ENCODE data around the gene TMEM62. TPM values are rescaled to one million over a fixed set of nuclear protein-coding genes. Genes with fewer than 3 reads are reported as not detected.

Gene TMEM62
- 10 to 100 TPM; 17.2 to 27.8 (median 25.2) TPM for polyA plus RNA-seq (ENCODE audit: low read depth in 6 of 6)

DNA sequence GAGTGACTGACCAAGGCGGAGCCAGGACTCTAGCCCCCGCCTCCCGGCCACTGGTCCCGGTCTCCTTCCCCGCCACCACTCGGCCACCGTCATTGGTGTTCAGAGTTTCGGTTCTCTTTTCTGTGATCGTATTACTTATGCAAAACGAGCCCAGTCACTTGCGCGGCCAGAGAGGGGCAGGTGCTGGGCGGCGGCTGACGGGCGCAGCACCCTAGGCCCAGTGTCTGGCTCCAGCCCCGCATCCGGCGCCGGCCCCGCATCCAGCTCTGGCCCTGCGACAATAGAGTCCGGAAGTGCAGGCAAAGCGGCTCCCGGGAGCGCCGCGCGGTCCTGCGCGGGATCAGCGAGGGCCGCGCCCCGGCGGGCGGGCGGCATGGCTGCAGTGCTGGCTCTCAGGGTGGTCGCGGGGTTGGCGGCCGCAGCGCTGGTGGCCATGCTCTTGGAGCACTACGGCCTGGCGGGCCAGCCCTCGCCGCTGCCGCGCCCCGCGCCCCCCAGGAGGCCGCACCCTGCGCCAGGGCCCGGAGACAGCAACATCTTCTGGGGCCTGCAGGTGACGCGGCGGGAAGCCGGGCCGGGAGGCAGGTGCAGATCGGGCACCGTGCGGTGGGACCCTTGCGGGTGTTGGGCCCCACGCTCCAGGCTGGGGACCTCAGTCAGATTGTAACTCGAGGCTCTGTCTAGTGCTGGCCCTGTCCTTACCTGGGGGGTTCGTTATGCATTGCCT, at the start of gene TMEM62:
Gene TMEM62 (plus strand): TSS at position 157 of the 727 bp plus-strand sequence. CDS start 217 bp downstream, at position 374.
- H3K4me3 Mint-ChIP-seq, result peak within 1 kb of the TSS; percentile 89 to 97 (median 95)
- no peaks in the 10 kb centered on the region for H3K27me3 Mint-ChIP-seq
- H3K36me3 Mint-ChIP-seq, result peaks cover 6 to 16% of the 10 kb centered on the region in 2 donors
- H3K4me1 Mint-ChIP-seq, result peaks cover 20 to 32% (median 28%) of the 10 kb centered on the region in 3 donors
- peaks cover 0 to 12% (median 8%) of the 10 kb centered on the region in 7 donors for H3K9me3 Mint-ChIP-seq
- ATAC-seq (ENCODE audit: low read depth in 2 of 2) (peak; percentile 92 to 93), DNase-seq (peak; percentile 90)
- peak within 1 kb of the TSS; percentile 94 to 98 (median 98) for H3K27ac Mint-ChIP-seq

DNA sequence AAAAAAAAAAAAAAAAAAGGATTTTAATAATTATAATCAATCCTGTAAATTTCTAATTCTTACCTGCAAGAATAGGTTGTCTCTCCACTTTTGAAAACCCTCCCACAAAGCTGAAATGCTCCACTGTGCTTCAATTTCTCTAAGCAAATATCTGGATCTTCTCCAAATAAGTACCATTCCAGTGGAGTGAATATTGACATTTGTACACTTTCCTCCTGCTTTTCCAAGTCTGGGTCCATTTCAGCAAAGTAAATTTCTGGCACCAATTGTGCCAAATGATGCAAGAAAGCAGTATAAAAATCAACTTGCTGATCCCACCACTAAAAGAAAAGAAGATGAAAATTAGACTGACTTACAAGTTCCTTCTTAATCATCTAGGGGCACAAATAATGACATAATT, 47.5 kb upstream of the TMEM62 start:
- ATAC-seq (ENCODE audit: low read depth in 2 of 2), result no peak
- peak overlapping the region in 1 of 6 donors; percentile 53 for H3K27ac Mint-ChIP-seq
- peaks cover 0 to 12% of the 10 kb centered on the region in 2 donors for H3K36me3 Mint-ChIP-seq
- no peak for DNase-seq
- no peaks in the 10 kb centered on the region for H3K9me3 Mint-ChIP-seq
- peaks cover 13 to 18% (median 15%) of the 10 kb centered on the region in 3 donors for H3K4me1 Mint-ChIP-seq
- H3K27me3 Mint-ChIP-seq, result no peaks in the 10 kb centered on the region
- no peak overlapping the region for H3K4me3 Mint-ChIP-seq

DNA sequence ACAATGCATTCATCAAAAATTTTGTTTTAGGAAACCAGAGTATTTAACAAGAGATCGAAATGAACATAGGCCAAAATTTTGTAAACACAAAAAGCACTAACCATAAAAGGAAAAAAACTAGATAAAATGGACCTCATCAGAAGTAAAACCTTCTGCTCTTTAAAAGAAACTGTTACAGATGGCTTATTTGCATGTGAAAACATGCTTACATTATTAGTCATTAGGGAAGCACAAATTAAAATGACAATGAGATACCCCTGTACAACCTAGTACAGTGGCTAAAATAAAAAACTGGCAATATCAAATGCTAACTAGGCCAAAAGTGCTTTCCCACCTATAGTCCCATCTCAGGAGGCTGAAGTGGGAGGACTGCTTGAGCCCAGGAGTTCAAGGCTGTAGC, 46.8 kb upstream of the TMEM62 start:
- ATAC-seq (ENCODE audit: low read depth in 2 of 2) (no peak), DNase-seq (no peak)
- Mint-ChIP-seq H3K9me3 (no peaks in the 10 kb centered on the region), H3K27ac (peak overlapping the region in 4 of 6 donors; percentile 5 to 60 (median 54)), H3K4me1 (peaks cover 13 to 18% (median 15%) of the 10 kb centered on the region in 3 donors), H3K36me3 (peaks cover 0 to 12% of the 10 kb centered on the region in 2 donors), H3K27me3 (no peaks in the 10 kb centered on the region), H3K4me3 (no peak overlapping the region)

DNA sequence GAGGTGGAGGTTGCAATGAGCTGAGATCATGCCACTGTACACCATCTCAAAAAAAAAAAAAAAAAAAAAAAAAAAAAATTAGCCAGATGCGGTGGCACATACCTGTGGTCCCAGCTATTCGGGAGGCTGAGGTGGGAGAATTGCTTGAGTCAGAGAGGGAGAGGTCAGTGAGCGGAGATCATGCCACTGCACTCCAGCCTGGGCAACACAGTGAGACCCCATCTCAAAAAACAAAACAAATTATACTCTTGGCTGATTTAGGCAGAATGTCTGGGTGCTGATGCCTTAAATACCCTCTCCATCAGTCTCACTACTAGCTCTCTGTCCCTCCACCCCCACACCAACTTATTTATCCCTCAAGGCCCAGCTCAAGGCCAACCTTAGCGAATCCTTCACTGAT, 41.5 kb upstream of the TMEM62 start:
- H3K4me3 Mint-ChIP-seq, result no peak overlapping the region
- no peaks in the 10 kb centered on the region for H3K9me3 Mint-ChIP-seq
- H3K27ac Mint-ChIP-seq, result peak overlapping the region in 1 of 6 donors; percentile 57
- no peak for ATAC-seq (ENCODE audit: low read depth in 2 of 2)
- DNase-seq, result no peak
- H3K36me3 Mint-ChIP-seq, result peaks cover 0 to 16% of the 10 kb centered on the region in 2 donors
- no peaks in the 10 kb centered on the region for H3K27me3 Mint-ChIP-seq
- peaks cover 41 to 49% (median 42%) of the 10 kb centered on the region in 3 donors for H3K4me1 Mint-ChIP-seq

DNA sequence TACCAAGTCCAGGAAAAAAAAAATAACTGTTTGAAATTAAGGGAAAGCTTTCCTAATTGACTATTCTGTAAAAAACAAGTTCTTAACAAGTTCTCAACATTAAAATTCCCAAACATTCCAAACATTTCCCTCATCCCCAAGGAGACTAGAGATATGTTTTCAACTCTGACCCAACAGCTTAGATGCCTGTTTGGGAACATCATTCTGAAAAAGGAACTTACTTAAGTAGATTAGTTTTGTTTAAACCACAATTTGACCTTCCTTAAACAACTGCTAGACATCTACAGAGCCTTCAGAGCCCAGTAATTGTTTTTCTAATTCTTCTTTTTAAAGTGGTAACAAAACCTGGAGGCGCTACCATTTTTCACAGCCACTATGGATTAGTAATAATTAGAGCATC, 40.4 kb upstream of the TMEM62 start:
- ATAC-seq (ENCODE audit: low read depth in 2 of 2), result peak in 1 of 2 donors; percentile 43
- H3K4me1 Mint-ChIP-seq, result peaks cover 44 to 55% (median 48%) of the 10 kb centered on the region in 3 donors
- DNase-seq, result no peak
- H3K27me3 Mint-ChIP-seq, result no peaks in the 10 kb centered on the region
- H3K4me3 Mint-ChIP-seq, result peak overlapping the region in 2 of 8 donors; percentile 3 to 20
- H3K36me3 Mint-ChIP-seq, result peaks cover 0 to 23% of the 10 kb centered on the region in 2 donors
- no peaks in the 10 kb centered on the region for H3K9me3 Mint-ChIP-seq
- H3K27ac Mint-ChIP-seq, result peak overlapping the region in 2 of 6 donors; percentile 37 to 82

DNA sequence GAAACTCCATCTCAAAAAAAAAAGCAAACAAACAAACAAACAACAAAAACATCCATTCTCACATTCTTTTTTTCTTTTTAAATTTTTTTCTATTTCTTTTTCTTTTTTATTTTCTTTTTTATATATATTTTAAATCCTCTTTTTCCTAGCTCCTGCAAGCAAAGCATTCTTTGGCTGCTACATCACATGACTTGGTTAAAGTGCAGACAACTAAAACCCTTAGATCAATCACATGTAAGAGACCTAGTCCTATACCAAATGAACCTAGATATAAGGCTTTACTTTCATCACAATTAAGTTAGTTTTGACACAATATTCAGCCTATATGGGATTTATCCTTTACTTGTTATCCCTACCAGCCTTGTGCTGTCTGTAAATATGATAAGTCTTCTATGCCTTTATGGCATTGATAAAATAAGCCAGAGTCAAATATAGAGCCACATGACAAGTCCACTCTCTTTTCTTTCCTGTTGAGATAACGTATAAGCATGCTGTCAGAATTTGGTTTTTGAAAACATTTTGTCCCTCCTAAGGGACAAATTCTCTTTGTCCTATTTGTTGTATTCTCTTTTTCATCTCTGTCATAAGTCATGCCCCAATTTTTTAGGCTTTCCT, 38.9 kb upstream of the TMEM62 start:
- H3K27ac Mint-ChIP-seq, result peak overlapping the region in 2 of 6 donors; percentile 65 to 79
- H3K9me3 Mint-ChIP-seq, result no peaks in the 10 kb centered on the region
- peaks cover 46 to 53% (median 47%) of the 10 kb centered on the region in 3 donors for H3K4me1 Mint-ChIP-seq
- peaks cover 0 to 23% of the 10 kb centered on the region in 2 donors for H3K36me3 Mint-ChIP-seq
- no peak overlapping the region for H3K4me3 Mint-ChIP-seq
- no peak for ATAC-seq (ENCODE audit: low read depth in 2 of 2)
- H3K27me3 Mint-ChIP-seq, result no peaks in the 10 kb centered on the region
- no peak for DNase-seq

DNA sequence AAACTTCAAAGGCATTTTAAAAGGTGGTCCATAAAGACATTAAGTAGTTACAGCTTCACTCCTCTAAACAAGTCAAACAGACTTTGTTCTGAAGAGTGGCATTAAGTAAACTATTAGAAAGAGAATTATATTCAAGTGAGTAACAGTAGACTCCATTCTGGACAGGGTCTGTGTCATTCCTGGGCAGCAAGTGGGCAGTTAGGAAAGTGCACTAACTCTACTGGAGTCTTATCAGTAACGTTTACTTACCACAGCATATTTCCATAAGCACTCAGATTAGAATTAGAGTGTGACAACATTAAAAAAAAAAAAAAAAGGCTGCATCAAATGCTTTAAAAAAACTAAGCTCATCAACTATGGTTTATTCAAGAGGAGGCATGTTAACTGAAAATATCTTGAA, 38.1 kb upstream of the TMEM62 start:
- DNase-seq (no peak), ATAC-seq (ENCODE audit: low read depth in 2 of 2) (no peak)
- Mint-ChIP-seq H3K9me3 (no peaks in the 10 kb centered on the region), H3K36me3 (peaks cover 5 to 23% of the 10 kb centered on the region in 2 donors), H3K27me3 (no peaks in the 10 kb centered on the region), H3K4me1 (peaks cover 44 to 50% (median 46%) of the 10 kb centered on the region in 3 donors), H3K27ac (peak overlapping the region in 4 of 6 donors; percentile 10 to 65 (median 36)), H3K4me3 (peak overlapping the region in 1 of 8 donors; percentile 14)

DNA sequence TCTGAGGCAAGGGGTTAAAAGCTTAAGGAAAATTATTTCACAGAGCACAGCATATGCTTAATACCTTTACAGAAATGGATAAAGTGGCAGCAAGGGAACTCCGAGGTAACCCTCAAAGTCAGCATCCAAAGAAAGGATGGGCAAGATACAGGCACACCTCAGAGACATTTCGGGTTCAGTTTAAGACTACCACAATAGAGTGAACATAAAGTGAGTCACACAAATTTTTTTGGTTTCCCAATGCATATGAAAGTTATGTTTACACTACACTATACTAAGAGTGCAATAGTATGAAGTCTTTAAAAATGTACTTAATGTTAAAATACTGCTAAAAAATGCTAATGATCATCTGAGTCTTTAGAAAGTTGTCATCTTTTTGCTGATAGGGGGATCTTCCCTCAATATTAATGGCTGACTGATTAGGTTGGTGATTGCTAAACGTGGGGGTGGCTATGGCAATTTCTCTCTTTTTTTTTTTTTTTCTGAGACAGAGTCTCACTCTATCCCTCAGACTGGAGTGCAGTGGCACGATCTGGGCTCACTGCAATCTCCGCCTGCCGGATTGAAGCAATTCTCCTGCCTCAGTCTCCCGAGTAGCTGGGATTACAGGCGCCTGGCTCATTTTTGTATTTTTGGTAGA, 37.6 kb upstream of the TMEM62 start:
- Mint-ChIP-seq H3K4me3 (peak overlapping the region in 1 of 8 donors; percentile 15), H3K4me1 (peaks cover 47 to 52% (median 52%) of the 10 kb centered on the region in 3 donors), H3K27ac (peak overlapping the region in 1 of 6 donors; percentile 71), H3K27me3 (no peaks in the 10 kb centered on the region), H3K9me3 (no peaks in the 10 kb centered on the region), H3K36me3 (peaks cover 9 to 23% of the 10 kb centered on the region in 2 donors)
- no peak for DNase-seq
- ATAC-seq (ENCODE audit: low read depth in 2 of 2), result no peak

DNA sequence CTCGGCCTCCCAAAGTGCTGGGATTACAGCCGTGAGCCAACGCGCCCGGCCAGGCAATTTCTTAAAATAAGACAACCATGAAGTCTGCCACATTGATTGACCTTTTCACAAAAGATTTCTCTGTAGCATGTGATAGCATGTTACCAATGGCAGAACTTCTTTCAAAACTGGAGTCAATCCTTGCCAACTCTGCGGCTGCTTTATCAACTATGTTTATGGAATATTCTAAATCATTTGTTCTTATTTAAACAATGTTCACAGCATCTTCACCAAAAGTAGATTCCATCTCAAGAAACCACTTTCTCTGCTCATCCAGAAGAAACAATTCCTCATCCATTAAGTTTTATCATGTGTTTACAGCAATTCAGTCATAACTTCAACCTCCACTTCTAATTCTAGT, 37.0 kb upstream of the TMEM62 start:
- DNase-seq (no peak), ATAC-seq (ENCODE audit: low read depth in 2 of 2) (no peak)
- no peaks in the 10 kb centered on the region for H3K27me3 Mint-ChIP-seq
- peaks cover 52 to 58% (median 58%) of the 10 kb centered on the region in 3 donors for H3K4me1 Mint-ChIP-seq
- H3K36me3 Mint-ChIP-seq, result peaks cover 9 to 23% of the 10 kb centered on the region in 2 donors
- peak overlapping the region in 2 of 6 donors; percentile 70 to 71 for H3K27ac Mint-ChIP-seq
- H3K9me3 Mint-ChIP-seq, result no peaks in the 10 kb centered on the region
- no peak overlapping the region for H3K4me3 Mint-ChIP-seq

DNA sequence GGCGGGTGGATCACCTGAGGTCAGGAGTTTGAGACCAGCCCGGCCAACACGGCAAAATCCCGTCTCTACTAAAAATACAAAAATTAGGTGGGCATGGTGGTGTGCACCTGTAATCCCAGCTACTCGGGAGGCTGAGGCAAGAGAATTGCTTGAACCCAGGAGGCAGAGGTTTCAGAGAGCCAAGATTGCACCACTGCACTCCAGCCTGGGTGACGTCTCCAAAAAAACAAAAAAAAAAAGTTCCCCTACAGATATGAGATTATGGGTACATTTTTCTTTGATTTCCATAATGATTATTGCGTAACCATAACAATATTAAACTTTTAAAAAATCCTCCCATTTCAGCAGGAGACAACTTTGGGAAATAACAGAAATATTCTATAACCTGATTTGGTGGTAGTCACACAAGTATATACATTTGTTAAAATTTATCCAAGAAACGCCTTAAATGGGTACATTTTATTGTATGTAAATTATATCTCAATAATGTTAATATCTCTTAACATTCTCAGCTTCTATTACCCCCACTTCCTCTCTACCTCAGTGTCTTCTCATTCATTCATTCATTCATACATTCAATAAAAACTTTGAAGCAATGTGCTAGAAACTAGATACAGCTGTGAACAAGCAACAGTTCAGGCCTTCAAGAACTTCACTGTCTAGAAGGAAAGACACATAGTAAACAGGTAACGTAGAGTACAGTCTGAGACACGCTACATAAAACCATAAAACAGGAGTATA, 34.1 kb upstream of the TMEM62 start:
- peaks cover 21 to 29% of the 10 kb centered on the region in 2 donors for H3K36me3 Mint-ChIP-seq
- DNase-seq (no peak), ATAC-seq (ENCODE audit: low read depth in 2 of 2) (no peak)
- H3K27me3 Mint-ChIP-seq, result no peaks in the 10 kb centered on the region
- H3K4me3 Mint-ChIP-seq, result no peak overlapping the region
- H3K27ac Mint-ChIP-seq, result peak overlapping the region in 1 of 6 donors; percentile 42
- H3K9me3 Mint-ChIP-seq, result no peaks in the 10 kb centered on the region
- peaks cover 60 to 62% (median 60%) of the 10 kb centered on the region in 3 donors for H3K4me1 Mint-ChIP-seq

DNA sequence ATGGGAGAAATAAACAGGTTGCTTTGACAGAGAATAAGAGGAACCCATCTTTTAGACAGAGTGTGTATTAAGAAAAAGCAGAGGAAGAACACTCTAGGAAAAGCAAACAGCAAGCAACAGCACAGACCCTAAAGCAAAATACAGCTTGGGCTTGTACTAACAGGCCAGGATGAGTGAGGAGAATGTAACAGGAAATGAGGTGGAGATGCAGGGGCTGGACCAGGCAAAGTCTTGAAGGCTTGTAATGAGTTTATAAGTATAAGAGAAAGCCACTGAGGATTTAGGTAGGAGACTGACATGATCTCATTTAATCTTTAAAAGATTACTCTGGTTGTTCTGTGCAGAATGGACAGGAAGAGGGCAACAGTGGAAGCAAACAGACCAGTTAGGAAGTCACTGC, 32.4 kb upstream of the TMEM62 start:
- H3K4me1 Mint-ChIP-seq, result peaks cover 59 to 63% (median 59%) of the 10 kb centered on the region in 3 donors
- H3K36me3 Mint-ChIP-seq, result peaks cover 21% of the 10 kb centered on the region in 2 donors

DNA sequence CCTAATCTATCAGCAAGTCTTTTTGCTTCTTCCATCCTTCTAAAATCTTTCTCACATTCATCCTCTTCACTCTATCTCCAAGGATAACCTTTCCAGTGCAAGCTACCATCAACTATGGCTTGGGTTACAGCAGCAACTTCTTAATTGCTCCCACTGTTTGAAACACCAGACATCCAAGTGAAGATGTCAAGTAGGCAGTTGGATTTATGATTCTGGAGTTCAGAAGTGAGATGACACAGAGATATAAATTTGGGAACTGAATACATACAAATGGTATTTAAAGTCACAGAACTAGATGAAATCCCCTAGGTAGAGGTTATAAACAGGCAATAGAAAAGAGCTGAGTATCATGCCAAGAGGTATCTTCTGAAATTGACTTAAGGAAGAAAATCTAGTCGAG, 31.2 kb upstream of the TMEM62 start:
- no peak for ATAC-seq (ENCODE audit: low read depth in 2 of 2)
- H3K4me1 Mint-ChIP-seq, result peaks cover 59 to 70% (median 60%) of the 10 kb centered on the region in 3 donors

More for the DNA sequence above, 32.4 kb upstream of the TMEM62 start:
- Mint-ChIP-seq H3K9me3 (no peaks in the 10 kb centered on the region), H3K4me3 (peak overlapping the region in 1 of 8 donors; percentile 74), H3K27me3 (no peaks in the 10 kb centered on the region), H3K27ac (peak overlapping the region in 4 of 6 donors; percentile 26 to 81 (median 59))
- DNase-seq (no peak), ATAC-seq (ENCODE audit: low read depth in 2 of 2) (no peak)

More for the DNA sequence above, 31.2 kb upstream of the TMEM62 start:
- Mint-ChIP-seq H3K4me3 (peak overlapping the region in 1 of 8 donors; percentile 4), H3K27me3 (no peaks in the 10 kb centered on the region), H3K27ac (peak overlapping the region in 2 of 6 donors; percentile 16 to 57), H3K9me3 (no peaks in the 10 kb centered on the region), H3K36me3 (peaks cover 16 to 21% of the 10 kb centered on the region in 2 donors)
- no peak for DNase-seq

All from naive B cell (primary cell).